CD4-positive, alpha-beta memory T cell (primary cell): ENCODE results near the gene PVALB. TPM values are rescaled to one million over a fixed set of nuclear protein-coding genes. Genes with fewer than 3 reads are reported as not detected.
A peak's percentile ranks its signal among the peaks of the same experiment; 100 is the strongest.

ENCODE experiments used
- CTCF ChIA-PET: fragments of 350-600 bp; sonication (Branson Sonifier 250); formaldehyde crosslinking; loops from one replicate; lab custom pipeline; 2021; ENCODE audit warnings: inconsistent platforms; ENCODE audit not compliant: partially characterized antibody; lab: Charles Lee
- POLR2A ChIA-PET: fragments of 350-600 bp; sonication (Branson Sonifier 250); formaldehyde crosslinking; loops from one replicate; lab custom pipeline; 2021; ENCODE audit not compliant: partially characterized antibody; lab: Charles Lee
- DNase-seq, 5 donors: peaks; one replicate each; pipeline versions ENCODE4 v3.0.0 to v3.0.0-alpha.2; 2020 to 2022; ENCODE audit warnings: mixed read lengths in 1 of 5
- H3K27ac ChIP-seq: one replicate; pipeline ENCODE4 v1.7.0; 2013; ENCODE audit warnings: low read depth, low read length
- H3K27me3 ChIP-seq: 2 replicates; pipeline ENCODE4 v1.7.0; 2013; ENCODE audit warnings: mild to moderate bottlenecking, low read length, moderate library complexity; ENCODE audit not compliant: insufficient read depth
- H3K36me3 ChIP-seq: 2 replicates; pipeline ENCODE4 v1.7.0; 2013; ENCODE audit warnings: mild to moderate bottlenecking, low read length, moderate library complexity; ENCODE audit not compliant: insufficient read depth
- H3K4me1 ChIP-seq: 2 replicates; pipeline ENCODE4 v1.7.0; 2013; ENCODE audit warnings: mild to moderate bottlenecking, low read length, moderate library complexity; ENCODE audit not compliant: insufficient read depth
- H3K4me3 ChIP-seq, 2 donors: one replicate each; pipeline ENCODE4 v1.7.0; 2013; ENCODE audit warnings: low read length in 2 of 2, mild to moderate bottlenecking in 1 of 2
- H3K9me3 ChIP-seq, 2 donors: one replicate each; pipeline ENCODE4 v1.7.0; 2013; ENCODE audit warnings: low read length in 2 of 2, control low read depth in 1 of 2; ENCODE audit not compliant: control insufficient read depth in 1 of 2
- H3K27ac Mint-ChIP-seq, 7 donors: one replicate each; pipeline ENCODE4 v1.8.0; 2020 to 2021; ENCODE audit warnings: mixed read lengths in 7 of 7, mild to moderate bottlenecking in 6 of 7, inconsistent platforms in 3 of 7, moderate library complexity in 3 of 7
- H3K27me3 Mint-ChIP-seq, 2 donors: one replicate each; pipeline ENCODE4 v1.8.0; 2020 to 2021; ENCODE audit warnings: mixed read lengths in 2 of 2
- H3K36me3 Mint-ChIP-seq, 2 donors: one replicate each; pipeline ENCODE4 v1.8.0; 2020 to 2021; ENCODE audit warnings: mixed read lengths in 2 of 2, inconsistent platforms in 1 of 2, mild to moderate bottlenecking in 1 of 2
- H3K4me1 Mint-ChIP-seq, 4 donors: one replicate each; pipeline ENCODE4 v1.8.0; 2020 to 2021; ENCODE audit warnings: mixed read lengths in 4 of 4, mild to moderate bottlenecking in 1 of 4
- H3K4me3 Mint-ChIP-seq, 8 donors: one replicate each; pipeline ENCODE4 v1.8.0; 2020 to 2021; ENCODE audit warnings: mixed read lengths in 8 of 8, mild to moderate bottlenecking in 7 of 8, moderate library complexity in 6 of 8, inconsistent platforms in 3 of 8
- H3K9me3 Mint-ChIP-seq, 8 donors: one replicate each; pipeline ENCODE4 v1.8.0; 2020 to 2021; ENCODE audit warnings: mixed read lengths in 8 of 8, mild to moderate bottlenecking in 5 of 8, inconsistent platforms in 3 of 8, moderate library complexity in 1 of 8
- intact Hi-C: fragments of 100-400 bp; cut with micrococcal nuclease; formaldehyde crosslinking; loops from one replicate; pipeline ENCODE4 v1.15.1; 2023
- polyA plus RNA-seq, 2 donors: library from polyadenylated mRNA; unstranded; fragments of 300-500 nt; fragmentation: Illumina TruSeq; gene quantifications; one replicate each; pipeline ENCODE4 v1.2.3, GENCODE V29; 2021
- total RNA-seq, 2 experiments: library from RNA; stranded (reverse); gene quantifications; one replicate each; pipeline ENCODE4 v1.2.3, GENCODE V29; 2021

Gene PVALB
- total and polyA plus RNA-seq, 4 experiments from 2014 or later, result not detected

GRCh38 chr22:36846949-36847348 lies 30.1 kb upstream of the PVALB start:
- no peaks in the 10 kb centered on the region for H3K36me3 Mint-ChIP-seq
- peaks cover 27 to 33% of the 10 kb centered on the region in 2 donors for H3K27me3 Mint-ChIP-seq
- Histone ChIP-seq H3K36me3 (no peaks in the 10 kb centered on the region), H3K27ac (no peak overlapping the region), H3K4me3 (no peak overlapping the region), H3K27me3 (peaks cover 6% of the 10 kb centered on the region), H3K4me1 (no peaks in the 10 kb centered on the region), H3K9me3 (no peaks in the 10 kb centered on the region)
- no peak overlapping the region for H3K4me3 Mint-ChIP-seq
- CTCF ChIA-PET, result interaction anchor here (0.9 kb wide), 1 partner anchor 9 kb away, joined by 4 read pairs; no protein-coding TSS in a partner anchor
- DNase-seq, result no peak
- H3K9me3 Mint-ChIP-seq, result peaks cover 0 to 2% (median 0%) of the 10 kb centered on the region in 8 donors
- H3K27ac Mint-ChIP-seq, result no peak overlapping the region
- no peaks in the 10 kb centered on the region for H3K4me1 Mint-ChIP-seq
- POLR2A ChIA-PET, result no interaction called here
- intact Hi-C loops, result no loop called here

DNA sequence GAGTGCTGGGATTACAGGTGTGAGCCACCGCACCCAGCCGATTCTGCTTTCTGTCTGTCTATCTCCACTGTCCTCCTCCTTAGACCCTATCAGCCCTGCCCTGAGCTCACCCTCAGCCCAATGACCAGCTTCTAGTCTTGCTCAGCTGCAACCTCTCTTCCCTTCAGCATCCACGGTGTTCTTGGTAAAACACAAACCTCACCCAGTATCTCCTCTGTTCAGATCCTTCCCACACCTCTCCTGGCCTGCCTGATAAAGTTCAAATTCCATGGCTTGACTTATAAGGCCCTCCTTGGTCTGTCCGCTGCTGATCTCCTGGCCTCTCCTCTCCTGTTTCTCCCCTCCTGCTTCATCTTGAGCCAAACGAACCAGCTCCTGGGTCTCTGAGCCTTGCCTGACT lies 29.4 kb upstream of the PVALB start:
- H3K36me3 ChIP-seq, result no peaks in the 10 kb centered on the region
- no peaks in the 10 kb centered on the region for H3K9me3 ChIP-seq
- ChIA-PET CTCF (interaction anchor here (1.2 kb wide), 1 partner anchor 10 kb away, joined by 7 read pairs; no protein-coding TSS in a partner anchor), POLR2A (no interaction called here)
- H3K27ac Mint-ChIP-seq, result no peak overlapping the region
- H3K9me3 Mint-ChIP-seq, result peaks cover 0 to 2% (median 0%) of the 10 kb centered on the region in 8 donors
- no peak for DNase-seq
- no peaks in the 10 kb centered on the region for H3K36me3 Mint-ChIP-seq
- peaks cover 6% of the 10 kb centered on the region for H3K27me3 ChIP-seq
- H3K27ac ChIP-seq, result no peak overlapping the region
- H3K27me3 Mint-ChIP-seq, result peaks cover 27 to 39% of the 10 kb centered on the region in 2 donors
- intact Hi-C loops, result no loop called here
- H3K4me3 ChIP-seq, result no peak overlapping the region
- no peak overlapping the region for H3K4me3 Mint-ChIP-seq
- no peaks in the 10 kb centered on the region for H3K4me1 Mint-ChIP-seq
- H3K4me1 ChIP-seq, result no peaks in the 10 kb centered on the region

DNA sequence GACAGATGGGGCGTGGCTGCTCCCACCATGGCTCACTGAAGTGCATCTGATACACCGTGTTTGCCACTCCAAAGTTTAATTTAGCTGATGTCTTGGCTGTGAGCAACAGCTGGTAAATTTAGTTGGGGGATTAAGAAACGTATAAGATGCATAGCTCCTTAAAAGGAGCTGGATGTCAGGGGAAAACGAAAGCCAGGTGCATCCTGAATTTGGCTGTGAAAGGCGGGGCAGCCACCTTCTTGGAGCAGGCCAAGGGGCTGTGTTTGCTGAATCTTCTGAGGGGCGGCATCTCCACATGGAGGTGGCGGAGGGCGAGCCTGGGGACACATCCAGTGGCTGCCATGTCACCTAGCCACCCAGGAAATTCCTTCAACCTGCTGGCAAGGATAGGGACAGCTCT lies 23.3 kb upstream of the PVALB start:
- peaks cover 0 to 19% (median 4%) of the 10 kb centered on the region in 8 donors for H3K9me3 Mint-ChIP-seq
- Histone ChIP-seq H3K27me3 (no peaks in the 10 kb centered on the region), H3K9me3 (no peaks in the 10 kb centered on the region), H3K4me3 (no peak overlapping the region), H3K4me1 (no peaks in the 10 kb centered on the region), H3K36me3 (no peaks in the 10 kb centered on the region), H3K27ac (no peak overlapping the region)
- no peak overlapping the region for H3K27ac Mint-ChIP-seq
- H3K4me1 Mint-ChIP-seq, result peaks cover 0 to 1% (median 0%) of the 10 kb centered on the region in 4 donors
- ChIA-PET CTCF (interaction anchor here (0.5 to 2.8 kb wide), 2 partner anchors 16 to 959 kb away, joined by 4 to 11 read pairs; no protein-coding TSS in a partner anchor), POLR2A (no interaction called here)
- H3K4me3 Mint-ChIP-seq, result no peak overlapping the region
- peaks cover 25 to 35% of the 10 kb centered on the region in 2 donors for H3K27me3 Mint-ChIP-seq
- intact Hi-C loops, result no loop called here
- H3K36me3 Mint-ChIP-seq, result peaks cover 0 to 4% of the 10 kb centered on the region in 2 donors
- no peak for DNase-seq

GRCh38 chr22:36839356-36840073 lies 22.7 kb upstream of the PVALB start:
- Histone ChIP-seq H3K4me3 (no peak overlapping the region), H3K4me1 (no peaks in the 10 kb centered on the region), H3K27me3 (no peaks in the 10 kb centered on the region), H3K36me3 (no peaks in the 10 kb centered on the region), H3K27ac (no peak overlapping the region), H3K9me3 (no peaks in the 10 kb centered on the region)
- peaks cover 0 to 1% (median 0%) of the 10 kb centered on the region in 4 donors for H3K4me1 Mint-ChIP-seq
- peaks cover 25 to 34% of the 10 kb centered on the region in 2 donors for H3K27me3 Mint-ChIP-seq
- H3K36me3 Mint-ChIP-seq, result peaks cover 0 to 4% of the 10 kb centered on the region in 2 donors
- intact Hi-C loops, result no loop called here
- ChIA-PET CTCF (interaction anchor here (2.8 kb wide), 1 partner anchor 17 kb away, joined by 11 read pairs; no protein-coding TSS in a partner anchor), POLR2A (no interaction called here)
- no peak overlapping the region for H3K27ac Mint-ChIP-seq
- H3K4me3 Mint-ChIP-seq, result no peak overlapping the region
- H3K9me3 Mint-ChIP-seq, result peaks cover 0 to 19% (median 4%) of the 10 kb centered on the region in 8 donors
- peak in 1 of 5 donors; percentile 13 for DNase-seq

- Mint-ChIP-seq H3K9me3 (peaks cover 0 to 19% (median 4%) of the 10 kb centered on the region in 8 donors), H3K4me1 (peaks cover 0 to 1% (median 0%) of the 10 kb centered on the region in 4 donors), H3K4me3 (no peak overlapping the region), H3K27ac (no peak overlapping the region), H3K27me3 (peaks cover 19 to 30% of the 10 kb centered on the region in 2 donors), H3K36me3 (peaks cover 0 to 4% of the 10 kb centered on the region in 2 donors)
- no peak for DNase-seq
- Histone ChIP-seq H3K27ac (no peak overlapping the region), H3K36me3 (no peaks in the 10 kb centered on the region), H3K4me3 (no peak overlapping the region), H3K27me3 (no peaks in the 10 kb centered on the region), H3K4me1 (no peaks in the 10 kb centered on the region), H3K9me3 (no peaks in the 10 kb centered on the region)
- POLR2A ChIA-PET, result no interaction called here
- CTCF ChIA-PET, result interaction anchor here (2.8 kb wide), 1 partner anchor 18 kb away, joined by 11 read pairs; no protein-coding TSS in a partner anchor
- intact Hi-C loops, result no loop called here
These were observed 21.5 kb upstream of the PVALB start for GRCh38 chr22:36838119-36839030.

GRCh38 chr22:36835903-36836302 lies 19.1 kb upstream of the PVALB start:
- CTCF ChIA-PET, result interaction anchor here (0.7 kb wide), 1 partner anchor 46 kb away, joined by 3 read pairs; no protein-coding TSS in a partner anchor

More at GRCh38 chr22:36835903-36836302, 19.1 kb upstream of the PVALB start:
- Histone ChIP-seq H3K9me3 (no peaks in the 10 kb centered on the region), H3K4me1 (peaks cover 6% of the 10 kb centered on the region), H3K27ac (no peak overlapping the region), H3K4me3 (no peak overlapping the region), H3K27me3 (no peaks in the 10 kb centered on the region), H3K36me3 (no peaks in the 10 kb centered on the region)
- H3K27me3 Mint-ChIP-seq, result peaks cover 19 to 22% of the 10 kb centered on the region in 2 donors
- peaks cover 0 to 4% of the 10 kb centered on the region in 2 donors for H3K36me3 Mint-ChIP-seq
- no peak overlapping the region for H3K4me3 Mint-ChIP-seq
- H3K27ac Mint-ChIP-seq, result no peak overlapping the region
- POLR2A ChIA-PET, result no interaction called here
- intact Hi-C loops, result no loop called here
- H3K9me3 Mint-ChIP-seq, result peaks cover 0 to 19% (median 5%) of the 10 kb centered on the region in 8 donors
- H3K4me1 Mint-ChIP-seq, result peaks cover 6 to 10% (median 8%) of the 10 kb centered on the region in 4 donors
- no peak for DNase-seq
